GM21447 (cell line): ENCODE data around the gene SLC25A20.
A peak's percentile ranks its signal among the peaks of the same experiment; 100 is the strongest.
"Not testable (repeated sequence)": the region's sequence is repeated elsewhere in the genome, so short reads cannot be mapped to it uniquely, and the experiment has no call there.

Experiments used
- ATAC-seq: cut with Tn5 transposase; IDR thresholded peaks from one replicate; pipeline ENCODE4 v1.9.1; 2021; ENCODE audit not compliant: unreplicated experiment

Gene SLC25A20, protein sequence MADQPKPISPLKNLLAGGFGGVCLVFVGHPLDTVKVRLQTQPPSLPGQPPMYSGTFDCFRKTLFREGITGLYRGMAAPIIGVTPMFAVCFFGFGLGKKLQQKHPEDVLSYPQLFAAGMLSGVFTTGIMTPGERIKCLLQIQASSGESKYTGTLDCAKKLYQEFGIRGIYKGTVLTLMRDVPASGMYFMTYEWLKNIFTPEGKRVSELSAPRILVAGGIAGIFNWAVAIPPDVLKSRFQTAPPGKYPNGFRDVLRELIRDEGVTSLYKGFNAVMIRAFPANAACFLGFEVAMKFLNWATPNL

DNA sequence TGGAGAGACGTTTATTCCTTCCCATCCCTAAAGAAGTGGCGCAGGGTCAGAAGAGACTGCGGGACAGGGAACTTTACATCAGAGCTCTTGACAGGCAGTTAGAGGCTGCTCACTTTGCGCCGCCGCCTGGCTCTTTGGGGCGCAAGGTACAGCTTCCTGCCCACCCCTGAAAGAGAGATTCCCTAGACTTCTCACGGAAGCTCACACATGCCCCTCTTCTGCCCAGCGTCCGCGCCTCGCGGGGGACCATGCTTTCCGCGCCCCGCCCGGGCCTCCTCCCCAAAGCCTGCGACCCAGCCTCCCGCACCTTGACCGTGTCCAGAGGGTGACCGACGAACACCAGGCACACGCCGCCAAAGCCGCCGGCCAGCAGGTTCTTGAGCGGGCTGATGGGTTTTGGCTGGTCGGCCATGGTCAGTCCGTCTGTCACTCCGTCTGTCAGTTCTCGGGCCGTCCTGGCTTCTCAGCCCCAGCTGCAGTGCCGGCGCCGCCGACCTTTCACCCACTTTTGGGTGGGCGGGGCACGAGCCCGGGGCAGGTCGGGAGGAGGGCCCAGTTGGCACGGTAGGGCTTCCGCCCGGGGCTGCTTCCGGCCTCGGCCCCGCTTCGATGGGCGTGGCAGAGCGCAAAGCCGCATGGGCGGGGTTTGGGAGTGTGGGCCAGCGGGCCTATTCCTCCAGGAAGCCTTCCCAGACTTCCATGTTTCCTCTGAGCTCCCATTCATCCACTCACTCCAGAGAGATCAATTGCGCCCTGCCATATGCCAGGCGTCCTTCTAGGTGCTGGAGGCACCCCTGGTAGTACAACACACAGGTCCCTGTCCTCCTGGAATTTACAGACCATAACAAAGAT, at the start of gene SLC25A20:
SLC25A20 (minus strand) TSS at position 500 of the 852 bp plus-strand sequence; CDS start at position 412, 88 bp downstream.
- peak; percentile 79 for ATAC-seq

- no peak for ATAC-seq
Measured at GRCh38 chr3:48945891-48946549, 47.3 kb upstream of the SLC25A20 start.

DNA sequence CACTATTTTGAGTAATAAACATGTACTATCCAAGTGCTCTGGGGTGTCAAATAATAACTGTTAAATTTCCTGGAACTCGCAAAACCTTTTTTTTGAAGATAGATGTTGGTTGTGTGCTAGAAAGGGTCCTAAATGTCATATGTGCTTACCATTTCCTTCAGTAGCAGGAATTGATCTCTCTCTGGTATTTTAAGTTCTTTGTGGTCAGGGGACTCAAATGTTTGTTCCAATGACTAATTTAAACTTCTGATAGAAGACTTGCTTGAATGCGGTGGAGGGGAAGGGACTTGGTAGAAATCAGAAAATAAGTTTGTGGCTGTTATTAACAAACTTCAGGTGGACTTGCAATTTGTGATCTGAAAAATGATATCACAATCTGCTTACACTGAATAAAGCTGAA, 46.8 kb upstream of the SLC25A20 start:
- ATAC-seq = no peak

DNA sequence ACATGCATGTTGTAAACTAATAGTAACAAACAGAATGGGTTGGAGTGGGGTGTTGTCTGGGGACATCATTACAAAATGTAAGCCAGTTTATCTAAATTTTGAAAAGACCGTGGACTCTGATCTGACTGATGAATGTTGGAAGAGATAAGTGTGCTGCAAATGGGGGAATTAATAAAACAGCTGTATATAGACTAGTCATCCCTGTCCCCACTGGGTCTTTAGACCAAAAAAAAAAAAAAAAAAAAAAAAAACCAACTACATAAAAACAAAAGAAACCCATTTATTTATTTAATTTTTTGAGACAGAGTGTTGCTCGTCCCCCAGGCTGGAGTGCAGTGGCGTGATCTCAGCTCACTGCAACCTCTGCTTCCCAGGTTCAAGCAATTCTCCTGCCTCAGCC, 40.0 kb upstream of the SLC25A20 start:
- no peak for ATAC-seq

GRCh38 chr3:48938156-48938555, 39.5 kb upstream of the SLC25A20 start:
- no peak for ATAC-seq

GRCh38 chr3:48935530-48935929, 36.8 kb upstream of the SLC25A20 start:
- ATAC-seq = no peak

- no peak for ATAC-seq
Measured at GRCh38 chr3:48934333-48934991, 35.8 kb upstream of the SLC25A20 start.

GRCh38 chr3:48931944-48932580, 33.4 kb upstream of the SLC25A20 start:
- ATAC-seq = no peak

DNA sequence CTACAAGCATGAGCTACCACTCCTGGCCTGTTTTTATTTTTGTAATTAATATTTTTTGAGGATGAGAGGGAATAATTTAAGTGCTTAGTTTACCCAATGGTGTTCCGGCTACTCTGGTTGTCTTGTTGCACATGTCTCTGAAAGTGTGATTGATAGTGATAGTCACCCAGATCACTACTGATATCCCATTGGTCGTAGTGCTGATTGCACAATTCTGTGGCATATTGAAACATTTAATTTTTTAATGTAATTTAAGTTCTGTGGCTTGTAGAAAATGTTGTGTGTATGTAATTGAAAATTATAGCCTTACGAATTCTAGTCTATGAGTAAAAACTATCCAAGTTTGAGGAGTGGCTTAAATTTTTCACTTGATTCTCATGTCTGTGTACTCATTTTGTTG, 31.9 kb upstream of the SLC25A20 start:
- no peak for ATAC-seq

DNA sequence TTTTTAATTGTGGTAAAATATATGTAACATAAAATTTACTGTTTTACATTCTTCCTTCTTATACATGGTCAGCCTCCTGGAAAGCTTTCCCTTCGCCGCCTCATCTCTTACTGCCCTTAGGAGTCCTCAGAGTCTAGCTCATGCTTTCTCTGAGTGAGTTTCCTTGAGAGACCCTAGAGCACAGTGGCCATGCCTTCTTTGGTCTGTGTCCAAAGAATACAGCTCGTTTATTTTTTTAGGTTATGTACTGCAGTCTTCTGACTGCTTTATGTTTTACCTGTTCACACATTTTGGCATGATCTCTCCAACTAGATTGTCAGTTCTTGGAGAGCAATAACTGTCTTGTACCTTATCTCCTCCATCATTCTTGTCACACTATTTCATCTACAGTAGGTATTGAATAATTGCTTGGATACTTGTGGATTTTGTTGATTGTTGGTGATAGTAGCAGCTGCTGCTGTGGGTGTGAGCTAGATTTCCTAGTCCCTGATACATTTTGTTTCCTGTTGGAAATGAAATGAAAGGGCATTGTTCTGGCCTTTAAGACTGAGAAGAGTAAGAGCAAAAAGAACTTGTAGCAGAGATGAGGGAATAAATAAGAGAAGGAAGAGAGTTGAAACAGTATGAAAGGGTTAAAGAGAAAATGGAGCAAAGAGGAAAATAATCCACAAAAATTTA, 30.8 kb upstream of the SLC25A20 start:
- ATAC-seq = no peak

- ATAC-seq = no peak
Measured at GRCh38 chr3:48928679-48929078, 30.0 kb upstream of the SLC25A20 start.

DNA sequence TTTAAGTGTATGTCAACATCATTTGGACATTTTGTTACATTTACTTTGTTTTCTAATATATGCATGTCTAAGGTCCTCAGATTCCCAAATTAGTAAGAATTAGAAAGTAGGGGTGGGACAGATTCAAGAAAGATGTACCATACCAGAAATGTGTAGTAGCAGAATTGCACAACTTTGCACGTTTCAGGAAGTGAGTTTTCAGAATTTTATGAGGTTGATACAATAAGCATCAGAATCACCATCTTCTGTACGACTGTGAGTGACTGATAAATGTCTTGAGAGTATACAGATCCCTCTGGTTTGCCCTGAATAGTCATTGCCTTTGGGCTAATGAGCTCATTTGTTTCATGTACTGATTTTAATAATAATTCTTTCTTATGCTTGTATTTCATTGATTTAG, 29.2 kb upstream of the SLC25A20 start:
- ATAC-seq = no peak

DNA sequence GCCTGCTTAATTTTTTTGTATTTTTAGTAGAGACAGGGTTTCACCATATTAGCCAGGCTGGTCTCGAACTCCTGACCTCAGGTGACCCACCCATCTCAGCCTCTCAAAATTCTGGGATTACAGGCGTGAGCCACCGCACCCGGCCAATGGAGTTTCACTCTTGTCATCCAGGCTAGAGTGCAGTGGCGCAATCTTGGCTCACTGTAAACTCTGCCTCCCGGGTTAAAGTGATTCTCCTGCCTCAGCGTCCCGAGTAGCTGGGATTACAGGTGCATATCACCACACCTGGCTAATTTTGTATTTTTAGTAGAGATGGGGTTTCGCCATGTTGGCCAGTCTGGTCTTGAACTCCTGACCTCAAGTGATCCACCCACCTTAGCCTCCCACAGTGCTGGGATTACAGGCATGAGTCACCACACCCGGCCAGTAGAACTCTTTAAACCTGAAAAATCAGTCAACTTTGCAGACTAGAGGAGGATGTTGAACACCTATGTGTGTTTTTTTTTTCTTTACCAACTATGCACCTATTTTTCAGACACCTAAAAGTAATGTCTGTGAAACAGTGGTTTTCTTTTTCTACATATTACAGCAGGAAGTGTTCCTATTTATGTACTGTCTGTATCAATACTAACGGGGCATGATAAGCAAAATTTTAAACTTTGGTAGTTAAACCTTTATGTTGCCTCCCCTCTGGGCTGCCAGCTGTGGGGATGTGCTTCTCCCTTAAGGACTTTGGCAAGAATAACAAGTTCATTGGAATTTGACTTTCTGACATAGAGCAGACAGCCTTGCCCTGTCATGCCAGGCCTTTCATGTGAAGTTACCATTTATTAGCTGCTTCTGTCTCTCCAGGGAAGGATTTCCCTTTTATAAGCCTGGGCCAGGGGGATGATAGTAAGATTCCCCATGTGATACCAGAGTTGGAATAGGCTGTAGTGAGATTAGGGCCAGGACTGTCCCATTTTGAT, 28.0 kb upstream of the SLC25A20 start:
- ATAC-seq = no peak

- peak; percentile 16 for ATAC-seq
Measured at GRCh38 chr3:48919215-48920138, 20.8 kb upstream of the SLC25A20 start.

DNA sequence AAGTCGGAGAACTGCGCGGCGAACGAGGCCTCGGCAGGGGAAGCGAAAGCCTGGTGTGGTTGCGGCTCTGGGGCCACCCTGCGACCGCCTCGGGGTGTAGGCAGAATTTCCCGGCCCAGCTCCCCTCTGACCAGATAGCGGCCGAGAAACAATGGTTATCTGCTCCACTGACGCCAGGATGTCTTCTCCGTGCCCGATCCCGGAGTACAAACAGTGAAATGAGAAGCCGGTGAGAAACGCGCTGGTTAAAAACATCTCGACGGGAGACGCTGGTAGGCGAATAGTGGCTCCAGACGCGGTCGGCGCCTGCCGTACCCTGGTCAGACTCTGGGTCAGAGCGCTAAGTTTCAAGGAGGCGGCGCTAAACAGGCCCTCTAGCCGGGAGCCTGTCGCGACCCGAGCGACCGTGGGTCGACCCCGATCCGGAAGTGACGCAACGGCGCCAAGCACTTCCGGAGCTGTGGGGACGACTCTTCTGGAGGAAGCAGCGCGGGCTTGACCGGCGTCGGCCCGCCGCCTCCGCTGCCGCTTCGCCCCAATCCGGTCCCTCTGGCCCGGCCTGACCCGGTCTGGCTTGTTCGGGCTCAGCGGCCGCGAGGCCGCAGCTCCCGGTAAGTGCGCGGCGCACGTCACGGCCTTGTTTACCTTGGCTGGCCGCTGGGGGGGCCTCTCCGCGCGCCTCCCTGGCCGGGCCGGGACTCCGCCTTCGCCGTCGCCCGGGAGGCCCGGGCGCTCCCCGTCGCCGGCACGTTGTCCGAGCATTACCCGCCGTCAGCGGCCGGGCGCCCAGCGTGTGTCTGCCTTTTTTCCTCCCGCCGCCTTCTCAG, 19.9 kb upstream of the SLC25A20 start, which contains the start of gene ARIH2:
ARIH2 (plus strand) TSS at position 455 of the 827 bp plus-strand sequence. CDS start 8,717 bp downstream, outside the sequence.
- ATAC-seq = peak; percentile 76

DNA sequence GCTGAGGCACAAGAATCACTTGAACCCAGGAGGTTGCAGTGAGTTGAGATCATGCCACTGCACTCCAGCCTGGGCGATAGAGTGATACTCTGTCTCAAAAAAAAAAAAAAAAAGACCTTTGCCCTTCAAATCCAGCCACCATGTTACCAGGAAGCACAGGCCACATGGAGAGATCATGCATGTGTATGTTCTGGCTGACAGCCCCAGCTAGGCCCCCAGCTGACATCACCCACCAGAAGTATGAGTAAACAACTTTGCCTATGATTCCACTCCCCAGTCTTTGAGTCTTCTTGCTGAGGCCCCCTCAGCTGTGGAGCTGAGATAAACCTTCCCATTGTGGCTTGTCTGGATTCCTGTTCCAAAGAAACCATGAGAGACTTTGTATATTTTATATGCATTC, 16.6 kb upstream of the SLC25A20 start:
- ATAC-seq = no peak

DNA sequence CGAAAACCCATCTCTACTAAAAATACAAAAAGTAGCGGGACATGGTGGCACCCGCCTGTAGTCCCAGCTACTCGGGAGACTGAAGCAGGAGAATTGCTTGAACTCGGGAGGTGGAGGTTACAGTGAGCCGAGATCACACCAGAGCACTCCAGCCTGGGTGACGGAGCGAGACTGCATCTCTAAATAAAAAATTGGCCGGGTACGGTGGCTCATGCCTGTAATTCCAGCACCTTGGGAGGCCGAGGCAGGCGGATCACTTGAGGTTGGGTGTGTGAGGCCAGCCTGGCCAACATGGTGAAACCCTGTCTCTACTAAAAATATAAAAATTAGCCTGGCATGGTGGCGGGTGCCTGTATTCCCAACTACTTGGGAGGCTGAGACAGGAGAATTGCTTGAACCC, 8.3 kb upstream of the SLC25A20 start:
- not testable (repeated sequence) for ATAC-seq
